Testis (tissue), 2 donors: ENCODE results near the gene HK1.

ENCODE experiments used
- POLR2A ChIP-seq: fragments of 450-650 bp; IDR thresholded peaks from one replicate; pipeline ENCODE4 v1.6.1; 2017; ENCODE audit warnings: antibody characterized with exemption, mild to moderate bottlenecking, moderate library complexity
- TF ChIP-seq, protein P1 (sequence below), 3 experiments: fragments of 450-650 bp in 2 of 3; fragments of 200-600 bp in 1 of 3; sonication (generic) in 1 of 3; IDR thresholded peaks; one replicate each; pipeline ENCODE4 v1.5.1; 2016 to 2019; ENCODE audit warnings: antibody characterized with exemption in 3 of 3, mild to moderate bottlenecking in 2 of 3, moderate library complexity in 1 of 3

DNA sequence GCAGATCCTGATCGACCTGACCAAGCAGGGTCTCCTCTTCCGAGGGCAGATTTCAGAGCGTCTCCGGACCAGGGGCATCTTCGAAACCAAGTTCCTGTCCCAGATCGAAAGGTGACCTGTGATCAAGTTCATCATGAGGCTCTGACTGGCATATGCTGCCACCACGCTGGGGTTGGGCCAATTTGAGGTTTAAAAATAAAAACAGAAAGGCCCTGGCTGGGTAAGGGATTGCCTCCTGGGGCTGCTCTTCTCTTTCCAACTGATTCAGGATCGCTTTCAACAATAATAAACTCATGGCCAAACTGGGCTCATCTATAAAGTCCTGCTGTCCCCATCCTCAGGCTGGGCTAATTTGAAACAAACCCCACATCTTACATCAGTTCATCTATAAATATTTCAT lies 17.1 kb upstream of the HK1 start:
- TF ChIP-seq, protein P1, sequence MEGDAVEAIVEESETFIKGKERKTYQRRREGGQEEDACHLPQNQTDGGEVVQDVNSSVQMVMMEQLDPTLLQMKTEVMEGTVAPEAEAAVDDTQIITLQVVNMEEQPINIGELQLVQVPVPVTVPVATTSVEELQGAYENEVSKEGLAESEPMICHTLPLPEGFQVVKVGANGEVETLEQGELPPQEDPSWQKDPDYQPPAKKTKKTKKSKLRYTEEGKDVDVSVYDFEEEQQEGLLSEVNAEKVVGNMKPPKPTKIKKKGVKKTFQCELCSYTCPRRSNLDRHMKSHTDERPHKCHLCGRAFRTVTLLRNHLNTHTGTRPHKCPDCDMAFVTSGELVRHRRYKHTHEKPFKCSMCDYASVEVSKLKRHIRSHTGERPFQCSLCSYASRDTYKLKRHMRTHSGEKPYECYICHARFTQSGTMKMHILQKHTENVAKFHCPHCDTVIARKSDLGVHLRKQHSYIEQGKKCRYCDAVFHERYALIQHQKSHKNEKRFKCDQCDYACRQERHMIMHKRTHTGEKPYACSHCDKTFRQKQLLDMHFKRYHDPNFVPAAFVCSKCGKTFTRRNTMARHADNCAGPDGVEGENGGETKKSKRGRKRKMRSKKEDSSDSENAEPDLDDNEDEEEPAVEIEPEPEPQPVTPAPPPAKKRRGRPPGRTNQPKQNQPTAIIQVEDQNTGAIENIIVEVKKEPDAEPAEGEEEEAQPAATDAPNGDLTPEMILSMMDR (IDR thresholded peaks at IDR 0.05) = no peak
- TF ChIP-seq POLR2A = no peak
